Hepatic stellate cell (primary cell): ENCODE results near the gene SH2D7.

Experiments used
- DNase-seq: peaks from one replicate; pipeline ENCODE4 v3.0.0; 2011; ENCODE audit warnings: low spot score

Gene SH2D7

GRCh38 chr15:78061963-78062427 is 30.4 kb upstream of the SH2D7 start:
- no peak for DNase-seq

DNA sequence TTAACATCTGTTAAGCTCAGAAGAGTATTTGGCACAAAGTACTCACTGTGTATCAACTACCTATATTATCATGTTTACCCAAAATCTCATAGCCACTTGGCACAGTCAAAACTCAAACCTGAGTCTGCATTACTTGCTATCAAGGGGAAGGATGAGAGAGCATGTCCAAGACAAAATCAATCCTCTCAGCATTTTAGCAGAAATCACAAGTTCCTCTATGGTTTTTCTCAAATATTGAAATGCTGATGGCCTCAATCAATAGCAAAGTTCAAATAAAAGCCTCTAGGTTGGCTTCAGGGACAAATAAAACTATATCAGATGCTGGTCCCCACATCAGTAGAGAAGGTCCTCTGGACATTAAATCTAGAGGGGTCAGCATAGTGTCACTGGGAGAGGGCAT is 29.1 kb upstream of the SH2D7 start:
- no peak for DNase-seq

DNA sequence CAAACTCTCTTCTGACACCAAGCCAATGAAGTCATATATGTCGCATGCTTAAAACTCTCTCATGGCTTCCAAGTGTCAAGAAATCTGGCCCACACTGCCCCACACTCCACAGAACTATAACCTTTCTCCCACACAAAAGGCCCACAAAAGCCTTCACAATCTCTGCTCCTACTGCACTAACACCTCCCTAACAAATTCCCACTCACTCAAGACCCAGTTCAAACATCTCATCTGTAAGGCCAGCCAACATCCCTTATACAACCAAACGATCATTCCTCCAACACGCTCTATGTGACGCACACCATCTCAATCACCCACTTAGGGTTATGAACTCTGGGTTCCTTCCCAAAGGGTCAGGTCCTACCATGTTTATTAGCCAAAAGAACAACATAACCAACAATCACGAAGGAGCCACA is 28.4 kb upstream of the SH2D7 start:
- no peak for DNase-seq

- no peak for DNase-seq
Measured at GRCh38 chr15:78064544-78064943, 27.8 kb upstream of the SH2D7 start.

DNA sequence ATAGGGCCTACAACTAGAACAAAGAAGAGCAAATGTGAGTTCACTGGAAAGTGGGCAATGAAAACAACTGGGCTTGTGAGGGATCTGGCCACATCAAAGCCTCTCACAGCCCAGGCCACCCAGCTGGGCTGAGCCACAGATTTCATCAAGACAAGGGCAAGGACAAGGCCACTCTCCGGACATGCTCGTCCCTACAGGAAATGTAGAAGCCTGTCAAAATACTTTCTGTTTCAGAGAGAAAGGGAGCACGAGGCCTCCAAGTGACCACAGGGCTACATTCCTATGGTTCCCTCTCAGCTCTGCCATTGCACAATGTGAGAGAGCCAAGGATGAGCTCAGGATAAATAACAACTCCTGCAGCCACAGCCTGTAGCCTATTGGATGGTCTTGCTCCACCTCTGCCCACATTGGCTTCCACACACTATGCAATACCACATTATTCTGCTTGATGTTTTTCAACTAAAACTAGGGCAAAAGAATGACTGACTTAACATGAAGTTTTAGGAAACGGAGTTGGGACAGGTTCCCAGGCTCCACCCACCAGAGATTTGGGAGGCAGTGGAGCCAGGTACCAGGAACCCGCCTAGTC is 27.0 kb upstream of the SH2D7 start:
- DNase-seq: peak; percentile 85

- no peak for DNase-seq
Measured at GRCh38 chr15:78065973-78066946, 26.1 kb upstream of the SH2D7 start.

DNA sequence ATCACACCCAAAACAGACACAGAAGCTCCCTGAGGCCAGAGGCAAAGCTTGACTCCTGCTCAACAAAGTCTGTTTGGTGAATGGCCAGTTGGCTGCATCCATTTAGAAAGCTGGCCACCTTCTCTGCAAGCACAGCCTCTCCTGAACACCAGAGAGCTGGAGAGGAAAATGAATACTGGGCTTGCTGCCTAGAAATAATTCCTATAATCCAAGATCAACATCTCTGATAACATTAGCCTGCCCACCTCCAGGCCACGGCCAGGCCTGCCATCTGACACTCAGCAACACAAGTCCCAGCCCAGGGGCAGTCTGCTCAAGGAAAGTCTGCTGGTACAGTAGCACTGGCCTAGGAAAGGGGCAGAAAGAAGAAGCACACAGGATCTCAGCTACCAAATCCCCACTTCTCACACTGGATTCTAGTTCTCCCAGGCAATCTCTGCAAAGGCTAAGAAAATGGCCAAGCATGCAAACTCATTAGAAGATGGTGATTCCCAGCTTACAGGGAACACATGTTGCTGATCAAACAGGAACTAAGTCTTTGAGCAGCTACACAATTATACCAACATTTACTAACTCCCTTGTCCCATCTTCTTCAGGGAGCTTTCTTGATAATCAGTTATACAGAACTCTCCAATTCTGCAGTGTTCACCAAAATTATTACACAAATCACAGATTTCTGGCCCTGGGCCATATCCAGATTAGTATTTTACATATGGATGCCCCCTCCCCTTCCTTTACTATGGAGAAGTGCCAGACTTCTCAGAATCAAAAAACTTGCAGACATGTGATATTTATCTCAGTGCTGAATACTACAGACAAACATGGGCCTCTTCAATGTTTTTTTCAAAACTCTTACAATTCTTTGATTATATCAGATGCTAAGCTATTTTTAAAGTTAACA is 24.8 kb upstream of the SH2D7 start:
- no peak for DNase-seq

- DNase-seq: no peak
Measured at GRCh38 chr15:78069052-78069414, 23.3 kb upstream of the SH2D7 start.

DNA sequence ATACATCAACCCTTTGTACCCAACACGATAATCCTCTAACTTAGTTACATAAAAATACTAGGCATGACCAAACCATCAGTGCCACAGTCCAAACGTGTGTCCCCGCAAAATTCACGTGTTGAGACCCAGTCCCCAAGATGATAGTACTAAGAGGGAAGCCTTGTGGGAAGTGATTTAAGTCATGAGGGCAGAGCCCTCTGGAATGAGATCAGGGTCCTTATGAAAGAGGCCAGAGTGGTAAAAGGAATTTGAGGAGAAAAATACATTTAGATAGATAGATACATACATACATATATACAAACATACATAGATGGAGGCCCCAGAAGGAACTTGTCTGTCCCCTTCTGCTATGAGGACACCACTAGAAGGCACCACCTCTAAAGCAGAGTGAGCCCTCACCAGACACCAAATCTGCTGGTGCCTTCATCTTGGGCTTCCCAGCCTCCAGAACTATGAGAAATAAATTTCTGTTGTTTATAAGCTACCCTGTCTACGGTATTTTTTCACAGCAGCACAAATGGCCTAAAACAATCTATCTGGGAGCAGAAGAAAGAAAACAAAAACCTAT is 22.8 kb upstream of the SH2D7 start:
- no peak for DNase-seq

DNA sequence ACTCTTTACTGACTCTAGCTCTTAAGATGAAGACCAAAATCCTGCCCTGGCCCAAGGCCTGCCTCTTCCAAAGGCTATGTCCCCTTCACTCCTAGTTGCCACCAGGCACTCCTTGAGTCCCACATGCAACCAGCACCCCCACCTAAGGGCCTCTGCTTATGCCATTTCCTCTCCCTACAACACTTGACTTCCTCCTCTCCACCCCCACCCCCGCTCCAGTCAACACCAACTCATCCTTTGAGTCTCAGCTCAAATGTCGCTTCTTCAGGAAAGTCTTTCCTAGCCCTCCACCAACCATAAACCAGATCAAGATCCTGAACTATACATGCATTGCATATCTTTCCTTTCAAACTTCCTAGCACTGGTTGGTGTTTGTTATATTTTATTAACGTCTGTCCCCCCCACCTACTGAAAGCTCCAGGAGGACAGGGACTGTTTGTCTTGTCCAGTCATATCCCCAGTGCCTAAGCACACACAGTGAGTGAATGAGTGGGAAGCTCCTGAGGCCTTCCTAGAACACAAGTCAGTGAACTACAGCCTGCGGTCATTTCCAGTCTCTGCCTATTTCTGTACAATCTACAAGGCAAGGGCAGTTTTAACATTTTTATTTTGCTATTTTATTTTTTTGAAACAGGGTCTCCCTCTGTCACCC is 22.2 kb upstream of the SH2D7 start:
- no peak for DNase-seq

GRCh38 chr15:78071383-78071782 is 21.0 kb upstream of the SH2D7 start:
- no peak for DNase-seq

DNA sequence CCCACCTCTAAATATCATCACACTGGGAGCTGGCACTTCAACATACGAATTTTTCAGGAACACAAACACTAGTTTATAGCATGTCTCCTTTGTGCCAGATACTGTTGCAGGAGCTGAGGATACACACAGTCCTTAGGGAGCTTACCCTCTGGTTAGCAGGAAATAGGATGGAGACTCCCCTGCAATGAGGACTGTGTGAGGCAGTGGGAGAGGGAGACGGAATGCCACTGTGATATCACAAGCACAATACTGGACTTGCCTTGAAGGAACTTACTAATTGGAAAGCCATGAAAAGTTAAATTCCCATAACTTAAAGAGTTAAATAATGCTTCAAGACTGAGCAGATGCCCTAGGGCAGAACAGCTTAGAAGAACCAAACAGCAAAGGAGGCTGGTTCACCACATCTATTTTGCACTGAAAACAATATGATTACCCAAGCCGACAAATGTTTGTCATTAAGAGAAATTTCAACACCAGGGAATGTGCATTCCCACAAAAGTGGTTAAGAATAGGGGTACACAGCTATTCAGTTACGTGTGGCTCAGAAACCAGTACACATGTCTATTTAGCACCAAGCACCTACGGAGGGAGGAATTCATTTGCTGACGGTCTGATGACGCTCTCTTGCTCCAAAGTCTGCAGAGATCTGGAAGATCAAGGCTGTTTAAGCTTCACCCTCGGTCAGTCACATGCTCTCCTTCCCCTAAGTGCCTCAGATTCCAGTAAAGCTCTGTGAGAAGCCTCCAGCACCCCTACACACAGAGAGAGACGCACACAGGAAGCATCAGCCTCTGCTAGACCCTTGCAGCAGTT is 20.1 kb upstream of the SH2D7 start:
- DNase-seq: no peak

DNA sequence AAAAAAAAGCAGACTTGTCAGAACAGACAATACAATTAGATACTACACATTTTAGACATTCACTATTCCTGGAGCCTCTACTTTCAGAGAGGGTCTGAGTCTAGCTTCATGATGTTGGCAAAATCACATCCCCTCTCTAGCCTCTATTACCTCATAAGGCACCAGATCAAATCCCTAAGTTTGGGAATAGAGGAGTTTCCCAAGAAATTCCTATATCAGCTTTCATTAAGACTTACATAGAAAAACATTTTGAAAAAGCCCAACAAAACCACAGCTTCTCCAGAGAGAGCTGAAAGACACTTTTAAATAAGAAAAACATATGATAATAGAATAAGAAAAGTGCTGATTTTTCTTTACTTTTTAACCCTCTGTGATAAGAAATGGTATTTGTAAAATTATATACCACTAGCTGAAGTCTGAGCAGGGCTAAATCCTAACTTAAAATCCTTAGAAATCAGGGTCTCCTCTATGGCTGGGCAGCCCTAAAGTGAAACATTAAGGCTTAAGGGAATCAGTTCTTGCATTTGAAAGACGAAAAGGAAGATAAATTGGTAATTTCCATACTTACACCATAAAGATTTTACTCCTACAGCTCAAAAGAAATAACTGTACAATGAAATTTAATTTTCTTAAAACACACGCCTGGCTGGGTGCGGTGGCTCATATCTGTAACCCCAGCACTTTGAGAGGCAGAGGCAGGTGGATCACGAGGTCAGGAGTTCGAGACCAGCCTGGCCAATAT is 19.1 kb upstream of the SH2D7 start:
- no peak for DNase-seq

- peak; percentile 75 for DNase-seq
Measured at GRCh38 chr15:78075490-78076230, 16.7 kb upstream of the SH2D7 start.

- DNase-seq: no peak
Measured at GRCh38 chr15:78076231-78077052, 15.9 kb upstream of the SH2D7 start.

DNA sequence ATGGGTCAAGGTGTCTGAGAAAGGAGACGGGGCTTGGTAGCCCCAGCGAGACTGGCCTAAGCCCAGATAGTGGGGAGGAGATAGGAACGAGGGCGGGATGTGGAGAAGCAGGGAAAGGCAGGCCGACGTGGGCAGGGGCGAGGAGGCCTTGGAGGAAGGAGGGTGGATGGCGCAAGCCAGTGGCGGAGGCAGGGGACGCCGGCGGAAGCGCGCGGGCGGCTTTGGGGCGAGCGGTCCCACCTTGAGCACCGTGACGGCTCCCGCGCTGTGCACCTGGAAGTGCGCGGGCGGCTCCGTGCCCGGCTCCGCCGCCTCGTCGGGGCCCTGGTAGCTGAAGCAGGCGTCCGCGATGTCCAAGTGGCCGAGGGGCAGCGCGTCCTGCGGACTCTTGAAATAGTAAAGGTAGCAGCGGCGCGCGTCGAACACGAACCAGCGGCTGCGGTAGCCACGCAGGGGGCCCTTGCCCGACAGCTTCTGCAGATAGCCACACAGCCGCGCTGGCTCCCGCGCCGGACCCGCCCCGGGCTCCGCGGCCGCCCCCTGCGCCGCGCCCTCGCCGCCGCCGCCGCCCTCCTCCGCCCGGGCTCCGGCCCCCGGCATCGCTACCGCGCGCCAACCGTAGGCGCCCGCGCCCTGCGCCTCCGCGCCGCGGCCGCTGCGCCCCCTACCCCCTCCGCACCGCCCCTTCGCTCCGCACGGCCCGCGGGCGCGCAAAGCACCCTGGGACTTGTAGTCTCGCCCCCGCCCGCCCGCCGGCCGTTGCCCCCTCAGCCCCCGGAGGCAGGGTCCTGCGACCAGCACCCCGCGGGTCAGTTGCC is 15.1 kb upstream of the SH2D7 start, which contains the start of gene TBC1D2B:
Gene TBC1D2B (minus strand): TSS at position 659 of the 818 bp plus-strand sequence. CDS start 59 bp downstream, at position 600.
- DNase-seq: peak; percentile 55

DNA sequence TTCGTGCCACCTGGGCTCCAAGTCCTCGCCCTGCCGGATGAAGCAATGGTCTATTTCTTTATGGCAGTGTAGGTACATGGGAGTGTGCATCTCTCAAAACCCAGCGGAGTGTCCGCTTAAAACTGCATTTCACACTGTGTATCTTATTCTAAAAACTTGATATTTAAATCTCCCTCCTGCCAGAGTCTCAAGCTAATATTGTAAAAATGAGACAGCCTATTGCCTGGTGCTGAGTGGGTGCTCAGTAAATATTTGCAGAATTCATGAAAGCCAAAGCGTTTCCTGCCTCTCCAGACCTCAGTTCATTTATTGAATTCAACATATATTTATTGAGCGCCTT is 14.5 kb upstream of the SH2D7 start:
- DNase-seq: no peak
